ENCODE results near the gene HAGHL. TPM values are rescaled to one million over a fixed set of nuclear protein-coding genes. Genes with fewer than 3 reads are reported as not detected.

HAGHL gene
- total and polyA plus RNA-seq, 9 donors: 2.6 to 25.7 (median 3.4) TPM; not detected in 1

DNA sequence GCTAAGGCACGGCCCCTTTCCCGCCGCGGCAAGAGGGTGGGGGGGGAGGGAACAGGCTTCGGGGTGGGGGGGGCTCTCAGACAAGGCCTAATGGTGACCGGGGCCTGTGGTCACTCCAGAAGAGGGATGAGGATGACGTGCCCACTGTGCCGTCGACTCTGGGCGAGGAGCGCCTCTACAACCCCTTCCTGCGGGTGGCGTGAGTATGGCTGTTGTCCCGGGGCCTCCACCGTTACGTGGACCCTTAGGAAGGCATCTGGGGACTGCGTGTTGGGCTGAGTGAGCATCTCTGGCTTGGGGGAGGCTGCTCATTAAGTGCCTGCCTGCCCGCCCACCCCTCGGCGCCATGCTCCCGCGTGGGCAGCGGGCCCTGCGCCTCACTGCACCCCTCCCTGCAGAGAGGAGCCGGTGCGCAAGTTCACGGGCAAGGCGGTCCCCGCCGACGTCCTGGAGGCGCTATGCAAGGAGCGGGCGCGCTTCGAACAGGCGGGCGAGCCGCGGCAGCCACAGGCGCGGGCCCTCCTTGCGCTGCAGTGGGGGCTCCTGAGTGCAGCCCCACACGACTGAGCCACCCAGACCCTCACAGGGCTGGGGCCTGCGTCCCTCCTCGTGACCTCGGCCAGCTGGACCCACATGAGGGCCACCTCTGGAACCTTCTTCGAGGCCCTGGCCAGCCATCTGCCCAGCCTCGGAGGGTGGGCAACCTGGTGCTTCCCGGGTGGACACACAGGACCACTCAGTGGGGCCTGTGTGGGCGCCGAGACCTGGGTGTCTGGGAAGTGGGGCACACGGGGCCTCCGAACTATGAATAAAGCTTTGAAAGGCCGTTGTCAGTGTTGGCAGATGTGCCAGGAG lies 2.2 kb downstream of the HAGHL start:
- Histone ChIP-seq H3K36me3 (no peaks in the 10 kb centered on the region), H3K9me3 (no peaks in the 10 kb centered on the region), H3K4me1 (ENCODE audit: insufficient read depth) (peaks cover 9% of the 10 kb centered on the region), H3K27me3 (peaks cover 15% of the 10 kb centered on the region), H3K27ac (no peak overlapping the region), H3K4me3 (no peak overlapping the region)
- no peak for DNase-seq
- no peak for TF ChIP-seq EP300 (IDR thresholded peaks at IDR 0.05)
- TF ChIP-seq POLR2A (IDR thresholded peaks at IDR 0.05): no peak
- no peak for TF ChIP-seq CTCF (IDR thresholded peaks at IDR 0.05)
- 43 to 63% (median 58%) methylated on average over 40 to 55 of the region's 55 CpGs for WGBS, 3 donors
- intact Hi-C loops (cut with DNase I): no loop called here

DNA sequence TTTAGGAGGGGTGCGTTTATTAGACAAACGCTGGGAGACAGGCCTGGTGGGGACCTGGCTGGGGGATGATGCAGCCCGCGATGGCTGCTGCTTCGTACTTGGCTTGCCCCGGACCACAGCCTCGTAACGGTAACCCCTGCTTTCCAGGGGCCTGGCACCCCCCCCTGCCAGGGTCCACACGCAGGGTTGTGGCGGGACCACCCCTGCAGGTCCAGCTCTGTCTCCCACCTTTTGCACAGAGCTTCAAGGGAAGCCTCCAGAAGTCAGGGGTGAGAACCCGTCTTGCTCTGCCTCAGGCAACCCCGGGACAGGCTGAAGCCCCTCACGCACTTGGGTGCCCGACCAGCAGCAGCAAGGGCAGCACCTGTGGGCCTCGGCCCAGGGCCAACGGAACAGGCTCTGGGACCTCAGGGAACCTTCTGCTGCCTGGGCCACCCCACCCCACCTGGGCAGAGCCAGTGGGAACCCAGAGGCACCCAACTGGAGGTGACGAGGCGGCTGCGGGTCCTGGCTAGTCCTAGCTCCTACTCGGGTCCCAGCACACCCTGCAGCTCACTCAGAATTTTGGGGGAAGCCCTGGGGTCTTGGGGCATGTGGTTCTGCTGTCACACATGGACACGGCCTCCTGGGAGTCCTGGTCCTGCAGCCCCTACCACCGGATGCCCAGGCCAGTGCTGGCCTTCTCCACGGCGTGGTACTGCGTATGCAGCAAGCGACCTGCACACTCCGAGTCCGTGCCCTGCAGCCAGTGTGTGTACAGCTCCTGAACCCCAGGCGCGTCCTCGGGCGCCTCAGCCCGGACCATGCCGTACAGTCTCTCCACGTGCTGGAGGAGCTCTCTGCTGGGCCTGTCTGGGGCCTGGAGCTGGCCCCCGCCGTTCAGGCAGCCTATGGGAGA lies 3.1 kb downstream of the HAGHL start:
- Histone ChIP-seq H3K4me3 (no peak overlapping the region), H3K4me1 (ENCODE audit: insufficient read depth) (peaks cover 9% of the 10 kb centered on the region), H3K27me3 (peaks cover 15% of the 10 kb centered on the region), H3K9me3 (no peaks in the 10 kb centered on the region), H3K27ac (no peak overlapping the region), H3K36me3 (no peaks in the 10 kb centered on the region)
- intact Hi-C loops (cut with DNase I): no loop called here
- TF ChIP-seq POLR2A (IDR thresholded peaks at IDR 0.05) (no peak), EP300 (IDR thresholded peaks at IDR 0.05) (no peak), CTCF (IDR thresholded peaks at IDR 0.05) (no peak)
- WGBS, 3 donors: 79 to 86% (median 84%) methylated on average over 32 to 37 of the region's 37 CpGs
- no peak for DNase-seq

- WGBS, 3 donors: 85 to 88% (median 86%) methylated on average over 20 to 22 of the region's 22 CpGs
- Histone ChIP-seq H3K27ac (no peak overlapping the region), H3K4me3 (no peak overlapping the region), H3K36me3 (no peaks in the 10 kb centered on the region), H3K4me1 (ENCODE audit: insufficient read depth) (peaks cover 9% of the 10 kb centered on the region), H3K9me3 (no peaks in the 10 kb centered on the region), H3K27me3 (peaks cover 15% of the 10 kb centered on the region)
- DNase-seq: peak in 1 of 5 donors; percentile 34
- no peak for TF ChIP-seq POLR2A (IDR thresholded peaks at IDR 0.05)
- no peak for TF ChIP-seq CTCF (IDR thresholded peaks at IDR 0.05)
- TF ChIP-seq EP300 (IDR thresholded peaks at IDR 0.05): no peak
- intact Hi-C loops (cut with DNase I): no loop called here
These were observed 4.0 kb downstream of the HAGHL start for GRCh38 chr16:730666-731509.

DNA sequence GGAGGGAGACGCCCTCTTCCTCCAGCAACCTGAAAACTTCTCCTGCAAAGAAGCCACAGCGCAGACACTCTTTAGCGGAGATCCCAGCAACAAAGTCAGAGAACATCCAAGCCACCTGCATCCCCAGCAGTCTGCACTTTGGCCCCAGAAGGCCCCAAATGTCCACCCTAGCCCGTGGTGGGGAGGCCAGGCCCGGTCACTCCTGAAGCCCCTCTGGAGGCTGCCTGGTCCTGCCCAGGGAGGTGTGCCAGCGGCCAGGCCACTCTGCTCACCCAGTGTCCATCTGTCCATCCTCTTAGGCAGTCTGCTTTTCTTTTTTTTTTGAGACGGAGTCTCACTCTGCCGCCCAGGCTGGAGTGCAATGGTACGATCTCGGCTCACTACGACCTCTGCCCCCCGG lies 5.4 kb downstream of the HAGHL start:
- Histone ChIP-seq H3K27me3 (peaks cover 8% of the 10 kb centered on the region), H3K4me1 (ENCODE audit: insufficient read depth) (peaks cover 7% of the 10 kb centered on the region), H3K4me3 (no peak overlapping the region), H3K36me3 (no peaks in the 10 kb centered on the region), H3K27ac (no peak overlapping the region), H3K9me3 (no peaks in the 10 kb centered on the region)
- no peak for DNase-seq
- intact Hi-C loops (cut with DNase I): no loop called here
- TF ChIP-seq POLR2A (IDR thresholded peaks at IDR 0.05) (no peak), EP300 (IDR thresholded peaks at IDR 0.05) (no peak), CTCF (IDR thresholded peaks at IDR 0.05) (no peak)
- 92 to 93% (median 93%) methylated on average over 12 of the region's 12 CpGs for WGBS, 3 donors
